Measurements from ENCODE around the gene DUSP3.

DNA sequence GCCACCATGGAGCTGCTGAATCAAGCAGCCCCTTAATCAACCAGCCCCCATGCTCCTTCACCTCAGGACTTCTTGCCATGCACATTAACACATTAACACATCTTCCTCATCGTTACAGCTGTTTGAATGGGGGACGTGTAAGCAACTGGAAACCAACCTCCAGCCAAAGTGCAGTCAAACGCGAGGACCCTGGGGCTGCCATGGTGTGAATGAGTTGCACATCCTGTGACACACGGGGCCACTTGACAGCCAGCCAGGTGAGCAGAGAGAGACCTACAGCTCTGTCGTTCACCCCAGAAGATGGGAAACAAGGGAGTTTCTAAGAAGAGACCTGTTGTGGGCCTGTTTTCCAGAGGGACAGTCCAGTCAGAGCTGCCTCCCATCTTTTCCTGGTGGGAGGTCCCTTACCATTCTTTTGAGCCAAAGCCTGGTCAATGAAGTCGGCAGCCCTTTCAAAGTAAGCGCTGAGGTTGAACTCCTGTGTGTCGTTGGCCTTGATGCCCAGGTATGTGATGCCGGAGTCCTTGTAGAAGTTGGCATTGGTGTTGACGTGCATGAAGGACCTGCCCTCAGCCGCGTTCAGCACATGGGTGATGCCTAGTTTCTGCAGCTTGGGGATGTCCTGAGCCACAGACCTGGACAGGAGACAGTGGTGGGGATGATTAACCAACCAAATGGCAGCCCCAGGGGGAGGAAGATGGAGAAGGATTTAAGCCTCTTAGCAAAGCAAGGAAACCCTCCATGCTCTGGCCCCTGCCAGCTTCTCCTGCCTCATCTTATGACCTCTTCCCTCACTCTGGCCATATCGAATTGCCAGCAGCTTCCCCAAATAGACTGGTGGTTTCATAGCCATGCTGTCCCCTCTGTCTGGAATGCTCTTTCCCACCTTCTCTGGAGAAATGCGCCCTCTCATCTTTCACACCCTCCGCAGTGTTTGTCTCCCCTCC, 4.2 kb downstream of the DUSP3 start:
- TF ChIP-seq TAF1 (IDR thresholded peaks at IDR 0.05; ENCODE audit: low read depth) (no peak), REST (IDR thresholded peaks at IDR 0.05; ENCODE audit: low read depth) (no peak)
